ENCODE measurements around the gene ADAMTS16.

DNA sequence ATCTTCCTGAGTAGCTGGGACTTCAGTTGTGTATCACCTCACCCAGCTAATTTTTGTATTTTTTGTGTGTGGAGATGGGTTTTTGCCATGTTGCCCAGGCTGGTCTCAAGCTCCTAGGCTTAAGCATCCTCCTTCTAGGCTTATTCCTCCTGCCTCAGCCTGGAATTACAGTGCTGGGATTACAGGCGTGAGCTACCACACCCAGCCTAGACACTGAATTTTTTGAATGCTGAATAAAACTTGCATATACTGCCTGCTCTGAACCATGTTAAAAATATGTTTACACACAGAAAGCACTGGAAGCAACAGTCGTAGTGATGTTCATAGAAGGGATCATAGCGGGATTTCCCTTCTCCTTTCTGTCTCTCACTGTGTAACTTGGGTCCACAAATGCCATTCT lies 161.0 kb downstream of the ADAMTS16 start:
- TF ChIP-seq, protein P1, sequence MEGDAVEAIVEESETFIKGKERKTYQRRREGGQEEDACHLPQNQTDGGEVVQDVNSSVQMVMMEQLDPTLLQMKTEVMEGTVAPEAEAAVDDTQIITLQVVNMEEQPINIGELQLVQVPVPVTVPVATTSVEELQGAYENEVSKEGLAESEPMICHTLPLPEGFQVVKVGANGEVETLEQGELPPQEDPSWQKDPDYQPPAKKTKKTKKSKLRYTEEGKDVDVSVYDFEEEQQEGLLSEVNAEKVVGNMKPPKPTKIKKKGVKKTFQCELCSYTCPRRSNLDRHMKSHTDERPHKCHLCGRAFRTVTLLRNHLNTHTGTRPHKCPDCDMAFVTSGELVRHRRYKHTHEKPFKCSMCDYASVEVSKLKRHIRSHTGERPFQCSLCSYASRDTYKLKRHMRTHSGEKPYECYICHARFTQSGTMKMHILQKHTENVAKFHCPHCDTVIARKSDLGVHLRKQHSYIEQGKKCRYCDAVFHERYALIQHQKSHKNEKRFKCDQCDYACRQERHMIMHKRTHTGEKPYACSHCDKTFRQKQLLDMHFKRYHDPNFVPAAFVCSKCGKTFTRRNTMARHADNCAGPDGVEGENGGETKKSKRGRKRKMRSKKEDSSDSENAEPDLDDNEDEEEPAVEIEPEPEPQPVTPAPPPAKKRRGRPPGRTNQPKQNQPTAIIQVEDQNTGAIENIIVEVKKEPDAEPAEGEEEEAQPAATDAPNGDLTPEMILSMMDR (conservative IDR thresholded peaks at IDR 0.05; ENCODE audit: low read depth, low read length): no peak
- no peak for TF ChIP-seq EZH2 (IDR thresholded peaks at IDR 0.05; ENCODE audit: borderline replicate concordance, low read depth, low read length, poor library complexity, severe bottlenecking)
